Measurements from ENCODE around the gene KRT15. TPM values are rescaled to one million over a fixed set of nuclear protein-coding genes. Genes with fewer than 3 reads are reported as not detected.
A peak's percentile ranks its signal among the peaks of the same experiment; 100 is the strongest.

Gene KRT15
- total and polyA plus RNA-seq, 4 donors, result 0.14 TPM; not detected in 3

DNA sequence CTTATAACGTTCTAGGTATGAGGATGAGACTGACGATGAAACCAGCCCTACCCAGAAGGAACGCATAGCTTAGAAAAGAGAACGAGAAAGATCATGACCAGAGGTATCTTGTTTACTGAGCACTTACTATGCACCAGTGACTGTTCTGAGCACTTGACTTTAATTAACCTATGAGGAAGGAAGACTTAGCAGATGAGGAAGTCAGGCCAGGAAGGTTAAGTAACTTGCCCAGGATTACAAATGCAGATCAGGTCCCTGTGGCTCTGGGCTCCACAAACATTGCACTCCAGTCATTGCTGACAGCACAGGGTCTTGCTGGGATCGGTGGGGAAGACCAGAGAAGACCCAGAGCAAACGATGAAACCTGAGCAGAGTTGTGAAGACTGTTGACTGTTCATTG, 20.4 kb downstream of the KRT15 start:
- Histone ChIP-seq H3K27me3 (ENCODE audit: control insufficient read depth in 4 of 4, insufficient read depth in 4 of 4, low read length in 3 of 4) (no peaks in the 10 kb centered on the region), H3K4me1 (ENCODE audit: control insufficient read depth in 4 of 4, insufficient read depth in 4 of 4, low read length in 3 of 4) (no peaks in the 10 kb centered on the region), H3K4me3 (ENCODE audit: low read depth in 1 of 3, low read length in 3 of 3) (no peak overlapping the region), H3K9ac (ENCODE audit: low read depth in 1 of 2, low read length in 2 of 2) (no peak overlapping the region), H3K36me3 (ENCODE audit: control insufficient read depth in 4 of 4, insufficient read depth in 3 of 4, low read depth in 1 of 4, low read length in 3 of 4) (no peaks in the 10 kb centered on the region), H3K27ac (ENCODE audit: low read depth in 1 of 2, low read length in 2 of 2) (peak overlapping the region; percentile 41 to 67), H3K9me3 (ENCODE audit: control insufficient read depth in 4 of 4, low read length in 3 of 4) (no peaks in the 10 kb centered on the region)
- DNase-seq (ENCODE audit: low spot score), result no peak
- 55% methylated on average over 6 of the region's 6 CpGs for WGBS
- TF ChIP-seq GABPA (IDR thresholded peaks at IDR 0.05 in 1 of 2, conservative IDR thresholded peaks at IDR 0.05 in 1 of 2) (no peak), RXRA (IDR thresholded peaks at IDR 0.05) (no peak), FOXA1 (IDR thresholded peaks at IDR 0.05) (no peak), YY1 (IDR thresholded peaks at IDR 0.05) (no peak), FOXA2 (IDR thresholded peaks at IDR 0.05) (no peak), SP1 (IDR thresholded peaks at IDR 0.05) (no peak), RAD21 (IDR thresholded peaks at IDR 0.05) (no peak), NR2F2 (IDR thresholded peaks at IDR 0.05) (no peak), HNF4G (IDR thresholded peaks at IDR 0.05) (no peak), TAF1 (conservative IDR thresholded peaks at IDR 0.05) (no peak), HNF4A (conservative IDR thresholded peaks at IDR 0.05) (no peak), JUND (IDR thresholded peaks at IDR 0.05) (no peak), EGR1 (IDR thresholded peaks at IDR 0.05; ENCODE audit: low read depth in 2 of 2) (no peak)
- TF ChIP-seq, protein P1, sequence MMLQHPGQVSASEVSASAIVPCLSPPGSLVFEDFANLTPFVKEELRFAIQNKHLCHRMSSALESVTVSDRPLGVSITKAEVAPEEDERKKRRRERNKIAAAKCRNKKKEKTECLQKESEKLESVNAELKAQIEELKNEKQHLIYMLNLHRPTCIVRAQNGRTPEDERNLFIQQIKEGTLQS (IDR thresholded peaks at IDR 0.05), result no peak
- TF ChIP-seq, protein P2, sequence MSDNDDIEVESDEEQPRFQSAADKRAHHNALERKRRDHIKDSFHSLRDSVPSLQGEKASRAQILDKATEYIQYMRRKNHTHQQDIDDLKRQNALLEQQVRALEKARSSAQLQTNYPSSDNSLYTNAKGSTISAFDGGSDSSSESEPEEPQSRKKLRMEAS (IDR thresholded peaks at IDR 0.05), result no peak
- TF ChIP-seq, protein P3, sequence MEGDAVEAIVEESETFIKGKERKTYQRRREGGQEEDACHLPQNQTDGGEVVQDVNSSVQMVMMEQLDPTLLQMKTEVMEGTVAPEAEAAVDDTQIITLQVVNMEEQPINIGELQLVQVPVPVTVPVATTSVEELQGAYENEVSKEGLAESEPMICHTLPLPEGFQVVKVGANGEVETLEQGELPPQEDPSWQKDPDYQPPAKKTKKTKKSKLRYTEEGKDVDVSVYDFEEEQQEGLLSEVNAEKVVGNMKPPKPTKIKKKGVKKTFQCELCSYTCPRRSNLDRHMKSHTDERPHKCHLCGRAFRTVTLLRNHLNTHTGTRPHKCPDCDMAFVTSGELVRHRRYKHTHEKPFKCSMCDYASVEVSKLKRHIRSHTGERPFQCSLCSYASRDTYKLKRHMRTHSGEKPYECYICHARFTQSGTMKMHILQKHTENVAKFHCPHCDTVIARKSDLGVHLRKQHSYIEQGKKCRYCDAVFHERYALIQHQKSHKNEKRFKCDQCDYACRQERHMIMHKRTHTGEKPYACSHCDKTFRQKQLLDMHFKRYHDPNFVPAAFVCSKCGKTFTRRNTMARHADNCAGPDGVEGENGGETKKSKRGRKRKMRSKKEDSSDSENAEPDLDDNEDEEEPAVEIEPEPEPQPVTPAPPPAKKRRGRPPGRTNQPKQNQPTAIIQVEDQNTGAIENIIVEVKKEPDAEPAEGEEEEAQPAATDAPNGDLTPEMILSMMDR (IDR thresholded peaks at IDR 0.05; ENCODE audit: low read depth, low read length, missing input control), result no peak
- TF ChIP-seq, protein P4, sequence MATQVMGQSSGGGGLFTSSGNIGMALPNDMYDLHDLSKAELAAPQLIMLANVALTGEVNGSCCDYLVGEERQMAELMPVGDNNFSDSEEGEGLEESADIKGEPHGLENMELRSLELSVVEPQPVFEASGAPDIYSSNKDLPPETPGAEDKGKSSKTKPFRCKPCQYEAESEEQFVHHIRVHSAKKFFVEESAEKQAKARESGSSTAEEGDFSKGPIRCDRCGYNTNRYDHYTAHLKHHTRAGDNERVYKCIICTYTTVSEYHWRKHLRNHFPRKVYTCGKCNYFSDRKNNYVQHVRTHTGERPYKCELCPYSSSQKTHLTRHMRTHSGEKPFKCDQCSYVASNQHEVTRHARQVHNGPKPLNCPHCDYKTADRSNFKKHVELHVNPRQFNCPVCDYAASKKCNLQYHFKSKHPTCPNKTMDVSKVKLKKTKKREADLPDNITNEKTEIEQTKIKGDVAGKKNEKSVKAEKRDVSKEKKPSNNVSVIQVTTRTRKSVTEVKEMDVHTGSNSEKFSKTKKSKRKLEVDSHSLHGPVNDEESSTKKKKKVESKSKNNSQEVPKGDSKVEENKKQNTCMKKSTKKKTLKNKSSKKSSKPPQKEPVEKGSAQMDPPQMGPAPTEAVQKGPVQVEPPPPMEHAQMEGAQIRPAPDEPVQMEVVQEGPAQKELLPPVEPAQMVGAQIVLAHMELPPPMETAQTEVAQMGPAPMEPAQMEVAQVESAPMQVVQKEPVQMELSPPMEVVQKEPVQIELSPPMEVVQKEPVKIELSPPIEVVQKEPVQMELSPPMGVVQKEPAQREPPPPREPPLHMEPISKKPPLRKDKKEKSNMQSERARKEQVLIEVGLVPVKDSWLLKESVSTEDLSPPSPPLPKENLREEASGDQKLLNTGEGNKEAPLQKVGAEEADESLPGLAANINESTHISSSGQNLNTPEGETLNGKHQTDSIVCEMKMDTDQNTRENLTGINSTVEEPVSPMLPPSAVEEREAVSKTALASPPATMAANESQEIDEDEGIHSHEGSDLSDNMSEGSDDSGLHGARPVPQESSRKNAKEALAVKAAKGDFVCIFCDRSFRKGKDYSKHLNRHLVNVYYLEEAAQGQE (IDR thresholded peaks at IDR 0.05), result no peak

DNA sequence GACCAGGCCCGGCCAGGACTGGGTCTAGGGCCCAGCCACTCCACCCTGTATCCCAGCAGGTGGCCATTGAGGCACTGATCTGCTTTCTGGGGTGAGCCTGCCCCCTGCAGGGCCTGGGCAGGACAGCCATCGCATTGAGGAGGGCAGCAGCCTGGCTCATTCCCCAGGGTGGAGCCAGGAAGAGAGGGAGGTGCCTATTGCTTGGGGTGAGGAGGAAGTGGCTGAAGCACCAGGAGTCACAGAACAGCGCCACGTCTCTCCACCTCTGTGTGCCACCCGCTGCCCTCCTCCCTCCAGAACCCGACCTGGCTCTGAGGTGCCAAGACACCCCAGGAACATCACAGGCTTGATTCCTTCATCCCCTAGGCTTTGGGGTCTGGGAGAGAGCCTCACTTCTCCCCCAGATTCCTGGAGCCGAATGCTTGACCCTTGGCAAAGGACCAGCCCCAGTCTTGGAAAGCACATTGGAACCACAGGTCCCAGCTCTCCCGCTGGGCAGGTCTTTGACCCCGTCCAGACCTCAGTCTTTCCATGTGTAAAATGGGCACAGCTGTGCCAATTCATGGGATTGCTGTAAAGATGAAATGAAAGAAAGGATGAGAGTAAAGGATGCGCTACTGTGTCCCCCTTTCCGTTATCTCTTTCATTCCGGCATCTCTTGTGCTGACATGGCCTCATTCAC, 21.7 kb downstream of the KRT15 start:
- Histone ChIP-seq H3K9ac (ENCODE audit: low read depth in 1 of 2, low read length in 2 of 2) (no peak overlapping the region), H3K27ac (ENCODE audit: low read depth in 1 of 2, low read length in 2 of 2) (peak overlapping the region in 1 of 2 donors; percentile 67)
- TF ChIP-seq SP1 (IDR thresholded peaks at IDR 0.05) (no peak), YY1 (IDR thresholded peaks at IDR 0.05) (no peak), TAF1 (conservative IDR thresholded peaks at IDR 0.05) (no peak), NR2F2 (IDR thresholded peaks at IDR 0.05) (no peak), FOXA2 (IDR thresholded peaks at IDR 0.05) (no peak), RAD21 (IDR thresholded peaks at IDR 0.05) (peak; percentile 66 to 76)
- TF ChIP-seq, protein P4 (IDR thresholded peaks at IDR 0.05), result no peak
- TF ChIP-seq, protein P5, sequence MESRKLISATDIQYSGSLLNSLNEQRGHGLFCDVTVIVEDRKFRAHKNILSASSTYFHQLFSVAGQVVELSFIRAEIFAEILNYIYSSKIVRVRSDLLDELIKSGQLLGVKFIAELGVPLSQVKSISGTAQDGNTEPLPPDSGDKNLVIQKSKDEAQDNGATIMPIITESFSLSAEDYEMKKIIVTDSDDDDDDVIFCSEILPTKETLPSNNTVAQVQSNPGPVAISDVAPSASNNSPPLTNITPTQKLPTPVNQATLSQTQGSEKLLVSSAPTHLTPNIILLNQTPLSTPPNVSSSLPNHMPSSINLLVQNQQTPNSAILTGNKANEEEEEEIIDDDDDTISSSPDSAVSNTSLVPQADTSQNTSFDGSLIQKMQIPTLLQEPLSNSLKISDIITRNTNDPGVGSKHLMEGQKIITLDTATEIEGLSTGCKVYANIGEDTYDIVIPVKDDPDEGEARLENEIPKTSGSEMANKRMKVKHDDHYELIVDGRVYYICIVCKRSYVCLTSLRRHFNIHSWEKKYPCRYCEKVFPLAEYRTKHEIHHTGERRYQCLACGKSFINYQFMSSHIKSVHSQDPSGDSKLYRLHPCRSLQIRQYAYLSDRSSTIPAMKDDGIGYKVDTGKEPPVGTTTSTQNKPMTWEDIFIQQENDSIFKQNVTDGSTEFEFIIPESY (IDR thresholded peaks at IDR 0.05), result no peak

More for the DNA sequence above, 21.7 kb downstream of the KRT15 start:
- H3K9me3 ChIP-seq (ENCODE audit: control insufficient read depth in 4 of 4, low read length in 3 of 4), result no peaks in the 10 kb centered on the region
- H3K27me3 ChIP-seq (ENCODE audit: control insufficient read depth in 4 of 4, insufficient read depth in 4 of 4, low read length in 3 of 4), result no peaks in the 10 kb centered on the region
- no peak overlapping the region for H3K4me3 ChIP-seq (ENCODE audit: low read depth in 1 of 3, low read length in 3 of 3)
- 53% methylated on average over 12 of the region's 12 CpGs for WGBS
- peak; percentile 65 for DNase-seq (ENCODE audit: low spot score)
- peaks cover 0 to 2% (median 1%) of the 10 kb centered on the region in 4 donors for H3K4me1 ChIP-seq (ENCODE audit: control insufficient read depth in 4 of 4, insufficient read depth in 4 of 4, low read length in 3 of 4)
- H3K36me3 ChIP-seq (ENCODE audit: control insufficient read depth in 4 of 4, insufficient read depth in 3 of 4, low read depth in 1 of 4, low read length in 3 of 4), result no peaks in the 10 kb centered on the region
